NCI-H1092 (cell line): ENCODE data around the gene IGF2.

Experiments used
- DNase-seq: peaks from one replicate; lab custom pipeline; 2025; lab: John Stamatoyannopoulos, UW

The IGF2 gene

DNA sequence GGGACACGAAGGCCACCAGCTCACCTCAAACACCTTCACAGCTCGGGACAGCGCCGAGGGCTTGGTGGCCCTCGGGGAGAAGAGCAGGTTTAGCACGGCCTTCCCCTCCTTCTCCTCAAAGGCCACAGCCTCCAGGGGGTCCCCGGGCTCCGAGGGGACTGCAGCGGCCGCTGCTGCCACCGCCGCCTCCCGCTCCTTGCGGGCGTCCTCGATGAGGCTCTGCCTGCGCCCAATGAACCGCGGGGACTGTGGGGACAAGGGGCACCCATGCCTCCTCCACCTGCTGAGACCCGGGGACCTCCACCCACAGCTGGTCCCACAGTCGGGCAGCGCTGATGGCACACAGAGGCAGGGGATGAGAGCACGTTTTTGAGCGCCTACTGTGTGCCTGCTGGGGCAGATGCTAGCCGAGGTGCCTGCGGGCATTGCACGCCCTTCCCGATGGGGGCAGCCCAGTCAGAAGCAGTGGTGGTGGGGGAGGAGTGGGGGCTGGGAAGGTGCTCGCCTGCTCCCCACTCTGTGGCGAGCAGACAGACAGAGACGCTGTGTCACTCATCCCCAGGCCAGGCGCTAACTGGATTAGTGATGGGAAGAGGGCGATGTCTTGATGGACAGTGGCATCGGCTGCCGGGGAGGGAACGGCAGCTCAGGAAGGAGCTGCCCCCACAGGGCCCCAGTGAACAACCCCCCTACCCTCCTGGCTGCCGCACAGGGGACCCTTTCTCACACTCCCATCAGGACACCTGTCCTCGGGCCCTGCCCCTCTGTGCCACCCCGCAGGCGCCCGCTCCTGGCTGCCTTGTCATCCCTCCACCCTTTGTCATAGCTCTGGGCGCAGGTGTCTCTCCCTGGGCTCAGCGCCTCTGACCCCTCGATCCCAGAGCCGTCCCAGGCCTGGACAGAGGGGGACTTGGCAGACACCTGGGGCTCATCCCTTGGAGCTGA, 30.7 kb upstream of the IGF2 start:
- no peak for DNase-seq

GRCh38 chr11:2169005-2169378, 29.8 kb upstream of the IGF2 start:
- DNase-seq = no peak

DNA sequence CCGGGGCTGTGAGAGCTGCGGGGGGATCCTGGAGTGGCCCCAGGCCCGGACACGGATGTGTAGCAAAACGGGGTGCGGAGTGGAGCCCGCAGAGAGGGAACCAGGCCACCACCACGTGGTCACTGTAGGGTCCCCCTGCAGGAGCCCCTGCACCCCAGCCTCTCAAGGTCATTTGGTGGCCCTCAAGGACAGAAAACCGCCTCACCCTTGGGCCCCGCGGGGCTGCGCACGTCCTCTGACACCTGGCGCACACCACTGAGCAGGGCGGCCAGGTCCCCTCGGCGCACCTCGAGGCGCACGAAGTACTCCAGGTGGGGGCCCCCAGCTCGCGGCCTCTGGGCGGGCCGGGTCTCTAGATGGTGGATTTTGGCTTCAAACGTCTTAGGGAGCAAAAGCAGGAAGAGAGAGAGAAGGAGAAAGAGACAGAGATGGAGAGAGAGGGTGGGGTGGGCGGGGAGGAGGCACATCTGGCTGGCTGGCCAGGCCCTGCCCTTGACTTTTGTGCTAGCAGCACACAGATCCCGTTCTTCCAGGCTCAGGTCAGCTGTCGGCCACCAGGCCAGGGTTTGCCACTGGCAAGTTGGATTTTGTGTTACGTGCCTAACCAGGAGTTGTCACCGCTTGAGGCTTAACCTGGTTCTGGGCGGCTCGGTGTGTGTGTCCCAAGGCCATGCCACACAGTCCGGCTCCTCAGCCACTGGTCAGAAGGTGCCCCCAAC, 29.3 kb upstream of the IGF2 start:
- no peak for DNase-seq

GRCh38 chr11:2167141-2168045, 28.2 kb upstream of the IGF2 start:
- DNase-seq = no peak

- peak; percentile 27 for DNase-seq
These were observed 27.1 kb upstream of the IGF2 start for GRCh38 chr11:2166091-2166851.

DNA sequence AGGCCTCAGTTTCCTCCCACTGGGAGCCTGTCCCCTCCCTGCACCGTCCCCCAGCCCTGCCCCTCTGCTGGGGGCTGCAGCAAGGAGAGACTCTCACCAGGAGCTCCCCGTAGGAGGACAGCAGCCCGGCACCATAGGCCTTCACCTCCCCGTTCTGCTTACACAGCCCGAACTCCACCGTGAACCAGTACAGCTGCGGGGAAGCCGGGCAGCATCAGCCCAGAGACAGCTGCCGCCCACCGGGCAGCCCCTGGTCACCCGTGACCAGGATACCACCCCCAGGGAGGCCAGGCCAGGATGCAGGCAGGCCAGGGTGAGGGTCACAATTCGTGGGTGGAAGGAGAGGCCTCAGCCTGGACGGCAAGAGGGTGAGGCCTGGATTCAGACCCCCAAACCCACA, 26.4 kb upstream of the IGF2 start:
- DNase-seq = no peak

GRCh38 chr11:2164861-2165555, 25.8 kb upstream of the IGF2 start:
- DNase-seq = no peak

GRCh38 chr11:2164081-2164480, 24.9 kb upstream of the IGF2 start:
- no peak for DNase-seq

- DNase-seq = no peak
These were observed 24.3 kb upstream of the IGF2 start for GRCh38 chr11:2163428-2163978.

- DNase-seq = no peak
These were observed 21.6 kb upstream of the IGF2 start, which contains the start of gene INS for GRCh38 chr11:2160736-2161259. TSS of gene INS (minus strand) at chr11:2161209. CDS start at chr11:2160971, 238 bp downstream.

DNA sequence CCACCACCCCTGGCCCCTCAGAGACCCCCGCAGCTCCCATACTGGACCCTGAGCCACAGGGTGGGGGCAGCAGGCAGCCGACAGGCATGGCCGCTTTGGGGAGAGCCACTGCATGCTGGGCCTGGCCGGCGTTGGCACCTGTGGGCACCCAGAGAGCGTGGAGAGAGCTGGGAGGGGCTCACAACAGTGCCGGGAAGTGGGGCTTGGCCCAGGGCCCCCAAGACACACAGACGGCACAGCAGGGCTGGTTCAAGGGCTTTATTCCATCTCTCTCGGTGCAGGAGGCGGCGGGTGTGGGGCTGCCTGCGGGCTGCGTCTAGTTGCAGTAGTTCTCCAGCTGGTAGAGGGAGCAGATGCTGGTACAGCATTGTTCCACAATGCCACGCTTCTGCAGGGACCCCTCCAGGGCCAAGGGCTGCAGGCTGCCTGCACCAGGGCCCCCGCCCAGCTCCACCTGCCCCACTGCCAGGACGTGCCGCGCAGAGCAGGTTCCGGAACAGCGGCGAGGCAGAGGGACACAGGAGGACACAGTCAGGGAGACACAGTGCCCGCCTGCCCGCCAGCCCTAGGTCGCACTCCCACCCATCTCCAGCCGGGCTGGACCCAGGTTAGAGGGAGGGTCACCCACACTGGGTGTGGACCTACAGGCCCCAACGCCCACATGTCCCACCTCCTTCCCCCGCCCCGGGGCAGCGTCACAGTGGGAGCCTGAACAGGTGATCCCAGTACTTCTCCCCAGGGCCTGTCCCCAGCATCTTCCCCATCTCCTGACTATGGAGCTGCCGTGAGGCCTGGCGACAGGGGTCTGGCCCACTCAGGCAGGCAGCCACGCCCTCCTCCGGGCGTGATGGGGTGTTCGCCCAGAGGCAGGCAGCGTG, 20.6 kb upstream of the IGF2 start:
- no peak for DNase-seq

DNA sequence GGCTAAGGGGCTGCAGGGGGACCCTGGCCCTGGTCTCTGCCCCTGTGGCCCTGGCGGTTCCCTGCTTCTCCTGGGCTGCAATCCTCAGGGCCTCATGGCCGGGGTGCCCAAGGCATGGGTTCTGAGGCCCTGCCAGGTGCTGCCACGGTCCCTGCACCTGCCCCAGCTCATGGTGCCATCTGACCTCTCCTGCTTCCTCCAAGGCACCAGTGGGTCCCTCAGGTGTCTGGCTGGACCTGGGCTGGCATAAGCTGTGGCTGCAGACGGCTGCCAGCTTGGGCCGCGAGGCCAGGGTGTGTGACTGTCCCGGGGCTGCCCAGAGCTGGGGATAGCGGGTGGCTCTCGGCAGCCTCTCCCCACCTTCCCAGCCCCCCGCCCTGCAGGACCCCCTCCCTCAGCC, 19.8 kb upstream of the IGF2 start:
- DNase-seq = no peak

DNA sequence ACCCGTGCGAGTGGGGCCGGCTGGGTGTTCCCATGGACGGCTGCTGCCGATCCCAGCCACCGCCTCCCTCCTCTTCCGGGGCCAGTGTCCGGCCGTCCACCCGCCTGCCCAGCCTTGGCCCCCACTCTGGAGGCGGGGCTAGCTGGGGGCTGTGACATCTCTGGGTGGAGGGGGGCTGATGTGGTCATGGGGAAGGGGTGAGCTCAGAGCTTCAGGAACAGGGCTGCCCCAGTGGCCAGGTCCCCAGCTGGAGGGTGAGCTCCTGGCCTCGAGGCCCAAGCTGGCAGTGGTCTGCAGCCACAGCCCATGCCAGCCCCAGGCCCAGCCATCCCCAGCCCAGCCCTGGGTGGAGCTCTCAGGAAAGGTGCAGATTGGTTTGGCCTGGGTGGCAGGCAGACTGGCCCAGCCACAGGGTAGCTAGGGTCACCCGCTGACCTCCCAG, 19.1 kb upstream of the IGF2 start:
- no peak for DNase-seq

DNA sequence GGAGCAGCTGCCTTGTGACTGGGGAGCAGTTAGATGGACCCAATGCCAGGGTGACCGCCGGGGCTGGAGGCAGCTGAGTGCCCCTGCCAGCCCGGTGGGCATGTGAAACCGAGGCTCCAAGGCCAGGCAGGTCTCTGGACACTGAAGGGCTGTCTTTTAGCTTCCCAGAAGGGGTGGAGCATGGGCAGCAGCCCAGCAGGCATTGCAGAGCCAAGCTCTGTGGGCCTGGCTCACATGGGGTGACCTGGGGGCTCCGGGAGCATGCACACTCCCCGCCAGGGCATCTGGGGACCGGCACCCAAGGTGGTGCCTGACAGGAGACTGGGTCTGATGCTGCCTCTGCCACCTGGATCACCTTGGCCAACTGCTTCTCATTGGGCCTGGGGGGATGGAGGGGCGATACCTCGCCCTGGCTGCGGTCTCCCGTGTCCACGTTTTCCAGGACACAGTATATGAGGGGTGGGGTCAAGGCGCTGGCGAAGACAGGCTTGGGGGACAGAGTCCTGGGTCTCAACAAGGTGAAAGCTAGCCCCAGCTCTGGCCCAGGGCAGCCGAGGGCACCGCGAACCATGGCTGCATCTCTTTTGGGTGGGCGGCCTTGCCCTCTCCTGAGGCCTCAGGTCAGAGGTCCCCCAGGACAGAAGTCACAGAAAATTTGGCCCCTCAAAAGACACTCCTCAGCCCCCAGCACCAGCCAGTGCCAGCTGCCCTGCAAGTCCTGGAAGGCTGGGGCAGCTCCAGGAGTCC, 18.3 kb upstream of the IGF2 start:
- no peak for DNase-seq

DNA sequence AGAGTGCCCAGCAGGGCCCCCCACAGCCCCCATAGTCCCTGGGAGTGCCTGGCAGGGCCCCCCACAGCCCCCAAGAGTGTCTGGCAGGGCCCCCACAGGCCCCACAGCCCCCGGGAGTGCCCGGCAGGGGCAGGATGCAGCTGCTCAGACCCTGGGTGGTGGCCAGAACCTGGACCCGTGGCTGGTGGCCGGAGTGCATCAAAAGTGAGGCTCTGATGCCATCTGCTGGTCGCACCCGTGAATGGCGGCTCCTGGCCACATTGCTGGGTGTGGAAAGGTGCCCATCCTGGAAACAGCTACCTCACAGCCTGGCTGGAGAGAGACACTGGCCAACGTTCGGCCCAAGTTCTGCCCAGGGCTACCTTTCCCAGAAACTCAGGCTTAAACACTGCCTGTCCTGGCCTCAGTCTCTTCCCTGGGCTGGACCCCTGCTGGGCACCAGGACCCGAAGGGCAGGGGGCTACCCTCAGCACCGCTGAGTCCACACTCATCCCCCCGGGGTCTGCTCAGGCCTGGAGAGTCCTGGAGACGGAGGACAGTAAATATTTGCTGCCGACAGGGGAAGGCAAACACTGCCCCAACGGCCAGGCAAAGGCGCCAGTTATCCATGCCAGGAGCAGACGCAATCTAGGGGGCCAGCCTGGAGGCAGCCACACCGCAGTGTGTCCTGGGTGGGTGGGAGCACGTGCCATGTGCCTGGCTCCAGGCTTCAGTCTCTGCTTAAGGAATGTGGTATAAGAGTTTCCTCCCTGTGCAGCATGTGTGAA, 17.4 kb upstream of the IGF2 start:
- DNase-seq = peak; percentile 64

DNA sequence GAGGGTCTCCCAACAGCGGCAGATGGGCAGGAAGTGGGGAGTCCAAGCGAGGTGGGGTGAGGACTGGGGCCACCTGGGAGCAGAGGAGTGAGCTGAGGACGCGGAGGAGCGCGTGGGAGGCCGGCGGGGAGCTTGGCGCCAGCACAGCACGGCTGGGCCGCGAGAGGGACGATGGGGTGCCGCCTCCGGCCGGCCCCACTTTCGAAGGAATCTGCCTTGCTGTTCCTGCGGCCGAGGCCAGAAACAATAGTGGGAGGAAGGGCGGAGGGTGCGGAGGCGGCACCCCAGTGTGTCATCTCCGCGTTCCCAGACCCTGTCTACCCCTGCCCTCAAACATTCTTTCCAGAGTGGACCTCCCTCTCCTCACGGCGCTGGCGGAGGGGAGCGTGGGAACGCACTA, 16.3 kb upstream of the IGF2 start:
- DNase-seq = no peak

DNA sequence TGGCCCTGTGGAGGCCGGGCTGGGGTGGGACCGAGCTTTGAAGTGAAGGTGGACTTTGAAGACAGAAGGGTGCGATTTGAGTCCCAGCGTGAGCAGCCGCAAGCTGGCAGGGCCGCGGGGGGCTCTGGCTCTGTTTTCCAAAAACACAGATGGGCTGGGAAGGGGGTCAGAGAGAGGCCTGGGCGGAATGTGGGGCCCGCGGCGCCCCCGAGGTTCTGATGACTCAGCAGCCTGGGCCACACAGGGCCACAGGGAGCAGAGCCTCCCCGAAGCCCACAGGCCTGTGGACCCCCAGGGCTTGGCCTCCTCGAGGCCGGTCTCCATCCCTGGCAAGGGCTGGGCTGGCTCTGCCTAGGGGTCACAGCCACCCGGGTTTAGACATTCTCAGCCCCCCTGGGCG, 15.7 kb upstream of the IGF2 start:
- no peak for DNase-seq

- no peak for DNase-seq
These were observed 15.0 kb upstream of the IGF2 start for GRCh38 chr11:2154195-2154585.
